Muscle of leg (tissue), 16 donors: Measurements from ENCODE around the gene CACNA1D. TPM values are rescaled to one million over a fixed set of nuclear protein-coding genes. Genes with fewer than 3 reads are reported as not detected.
"Not testable (repeated sequence)": the region's sequence is repeated elsewhere in the genome, so short reads cannot be mapped to it uniquely, and the experiment has no call there.

Experiments used
- DNase-seq: peaks from one replicate; pipeline ENCODE4 v3.0.0; 2013
- H3K27ac ChIP-seq: one replicate; pipeline ENCODE4 v1.5.1; 2013; ENCODE audit warnings: mild to moderate bottlenecking, low read length, control low read depth
- H3K27me3 ChIP-seq: one replicate; pipeline ENCODE4 v1.6.1; 2013; ENCODE audit warnings: low read length; ENCODE audit not compliant: control insufficient read depth, insufficient read depth
- H3K36me3 ChIP-seq: one replicate; pipeline ENCODE4 v1.6.1; 2013; ENCODE audit warnings: low read length; ENCODE audit not compliant: control insufficient read depth, insufficient read depth
- H3K4me1 ChIP-seq: one replicate; pipeline ENCODE4 v1.6.1; 2013; ENCODE audit warnings: low read length; ENCODE audit not compliant: control insufficient read depth, insufficient read depth
- H3K4me3 ChIP-seq: one replicate; pipeline ENCODE4 v1.5.1; 2013; ENCODE audit warnings: low read length, control low read depth
- H3K9me3 ChIP-seq: replicated peaks from 2 replicates; pipeline ENCODE4 v1.6.1; 2013; ENCODE audit warnings: low read depth, low read length; ENCODE audit not compliant: control insufficient read depth
- WGBS: methylation state at CpG from one replicate; pipeline ENCODE4 v1.1.5; 2013; ENCODE audit warnings: missing lambda C conversion rate; ENCODE audit not compliant: insufficient coverage; 5-methylcytosine and 5-hydroxymethylcytosine counted together
- long read RNA-seq, 11 donors: transcript quantifications; one replicate each; lab custom pipeline, GENCODE V29; 2026
- polyA plus RNA-seq, 8 donors: library from polyadenylated mRNA; unstranded; fragments of 120-200 nt; gene quantifications; one replicate each; pipeline versions ENCODE4 v1.2.1 to v1.2.3, GENCODE V29; 2013; ENCODE audit warnings: inconsistent platforms in 1 of 8, low replicate concordance in 1 of 8; ENCODE audit not compliant: insufficient read length in 8 of 8, insufficient read depth in 1 of 8
- total RNA-seq: library from RNA; stranded (reverse); fragments of 120-200 nt; gene quantifications from one replicate; pipeline ENCODE4 v1.2.4, GENCODE V29; 2013

CACNA1D gene
- total RNA-seq = 2.0 TPM
- polyA plus RNA-seq = 1 to 10 TPM in 6 of 8 donors, under 1 TPM in 2; 0.86 to 6.3 (median 2.2) TPM
- long read RNA-seq, donor 1 = 0 reads
- long read RNA-seq, donor 2 = 0 reads
- long read RNA-seq, donor 3, partial matches to known transcripts = 60 of 60 reads
- long read RNA-seq, donor 3, other reads (novel, unspliced or antisense) = 0 of 60 reads
- long read RNA-seq, donor 4 = 0 reads
- long read RNA-seq, donor 5, partial matches to known transcripts = 58 of 59 reads
- long read RNA-seq, donor 5, other reads (novel, unspliced or antisense) = 0 of 59 reads
- long read RNA-seq, donor 6 = 0 reads
- long read RNA-seq, donor 7 = 0 reads
- long read RNA-seq, donor 8 = 0 reads
- long read RNA-seq, donor 9 = 0 reads
- long read RNA-seq, donor 10 = 0 reads
- long read RNA-seq, donor 11 = 0 reads

DNA sequence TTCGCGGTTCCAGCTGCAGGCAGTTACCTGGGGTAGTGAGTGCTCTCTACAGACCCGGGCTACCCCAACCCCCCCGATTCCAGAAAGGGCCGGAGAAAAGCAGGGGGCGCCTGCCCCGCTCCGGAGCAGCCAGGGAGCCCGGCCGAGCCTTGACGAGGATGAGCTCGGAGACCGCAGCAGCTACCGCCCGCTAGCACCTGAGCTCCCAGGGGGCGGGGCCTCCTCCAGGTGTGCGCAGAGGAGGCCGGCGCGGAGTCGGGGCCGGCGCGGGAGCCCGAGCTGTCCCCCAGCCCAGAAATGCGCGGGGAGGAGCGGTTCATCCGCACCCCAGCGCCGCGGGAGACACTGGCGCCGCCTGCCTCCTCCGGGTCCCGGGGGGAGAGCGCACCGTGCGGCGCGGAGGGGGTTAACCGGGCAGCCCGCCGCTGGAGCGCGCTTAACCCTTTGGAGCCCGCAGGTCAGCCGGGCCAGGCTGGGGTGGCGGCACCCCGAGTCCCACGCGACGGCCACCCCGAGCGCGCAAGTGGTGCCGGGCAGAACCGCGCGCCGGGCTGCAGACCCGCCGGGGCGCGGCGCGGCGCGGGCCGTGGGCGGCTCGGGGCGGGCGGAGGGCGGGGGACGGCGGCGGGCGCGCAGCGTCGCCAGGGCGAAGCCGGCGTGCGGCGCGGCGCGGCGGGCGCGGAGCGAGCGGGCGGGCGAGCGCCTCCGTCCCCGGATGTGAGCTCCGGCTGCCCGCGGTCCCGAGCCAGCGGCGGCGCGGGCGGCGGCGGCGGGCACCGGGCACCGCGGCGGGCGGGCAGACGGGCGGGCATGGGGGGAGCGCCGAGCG, at the start of gene CACNA1D:
Gene CACNA1D (plus strand): TSS at position 649 of the 829 bp plus-strand sequence. CDS start 556 bp downstream, outside the sequence.
- Histone ChIP-seq H3K27ac (no peak within 1 kb of the TSS), H3K4me3 (peak within 1 kb of the TSS; percentile 39), H3K9me3 (no peaks in the 10 kb centered on the region), H3K4me1 (peaks cover 27% of the 10 kb centered on the region), H3K27me3 (peaks cover 54% of the 10 kb centered on the region), H3K36me3 (no peaks in the 10 kb centered on the region)
- under 1% methylated on average over 110 of the region's 122 CpGs for WGBS
- no peak for DNase-seq

DNA sequence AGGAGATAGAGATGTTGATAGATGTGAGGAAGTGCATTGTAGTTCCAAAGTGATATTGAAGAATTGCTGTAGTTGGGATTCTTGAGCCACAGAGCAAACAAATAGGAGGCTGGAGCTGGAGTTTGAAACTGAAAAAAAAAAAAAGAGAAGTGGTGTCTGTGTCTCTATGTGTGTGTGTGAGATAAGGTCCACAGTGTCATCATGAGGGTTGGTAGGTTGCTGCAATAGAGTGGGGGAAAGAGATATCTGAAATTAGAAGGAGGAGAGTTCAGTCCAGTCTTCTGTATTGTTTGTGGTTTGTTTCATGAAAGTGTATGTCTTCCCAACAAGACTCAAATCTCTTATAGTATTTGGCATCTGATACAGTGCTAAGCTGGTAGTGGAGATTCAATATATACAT, 37.3 kb upstream of the CACNA1D start:
- Histone ChIP-seq H3K4me1 (no peaks in the 10 kb centered on the region), H3K27me3 (no peaks in the 10 kb centered on the region), H3K36me3 (no peaks in the 10 kb centered on the region), H3K4me3 (no peak overlapping the region), H3K27ac (no peak overlapping the region), H3K9me3 (no peaks in the 10 kb centered on the region)
- no peak for DNase-seq

DNA sequence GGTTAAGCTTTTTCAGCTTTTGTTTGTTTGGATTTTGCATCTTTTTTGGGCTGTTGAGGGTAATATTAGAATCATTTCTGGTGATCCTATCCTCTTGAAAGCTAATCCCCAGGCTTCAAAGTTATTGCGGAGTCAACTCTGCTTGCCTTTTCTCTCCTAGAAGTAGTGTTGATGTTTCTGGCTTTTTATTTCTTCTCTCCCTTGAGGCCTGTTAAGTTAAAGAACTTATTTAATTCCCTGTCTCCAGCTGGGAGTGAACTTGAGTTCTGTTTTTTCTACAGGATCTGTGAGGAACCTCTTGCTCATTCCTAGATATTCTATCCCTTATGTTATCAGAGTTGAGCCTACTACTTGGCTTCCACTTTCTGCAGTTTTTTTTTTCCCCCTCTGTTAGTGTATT, 34.1 kb upstream of the CACNA1D start:
- Histone ChIP-seq H3K4me1 (no peaks in the 10 kb centered on the region), H3K27me3 (no peaks in the 10 kb centered on the region), H3K27ac (no peak overlapping the region), H3K36me3 (no peaks in the 10 kb centered on the region), H3K9me3 (no peaks in the 10 kb centered on the region), H3K4me3 (no peak overlapping the region)
- whole genome bisulfite sequencing = no CpG with 5 or more reads among the region's 1 CpG
- no peak for DNase-seq

DNA sequence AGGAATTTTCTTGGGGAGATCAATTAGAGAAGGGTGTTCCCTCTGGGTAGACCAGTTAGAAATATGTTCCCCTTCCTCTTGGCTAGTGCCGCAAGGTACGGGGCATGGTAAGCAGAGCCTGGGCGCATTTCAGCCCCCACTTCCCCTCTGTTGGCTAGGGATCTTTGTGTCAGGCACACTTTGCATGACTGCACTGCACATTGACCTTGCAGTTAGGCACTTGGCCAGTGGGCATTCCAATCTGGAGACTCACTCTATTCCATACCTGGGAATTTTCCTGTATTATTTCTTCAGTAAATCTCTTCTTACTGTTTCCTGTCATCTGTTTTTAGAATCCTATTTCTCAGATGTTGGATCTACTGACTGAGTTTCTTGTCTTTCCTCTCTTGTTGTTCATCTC, 30.0 kb upstream of the CACNA1D start:
- Histone ChIP-seq H3K27me3 (no peaks in the 10 kb centered on the region), H3K4me3 (no peak overlapping the region), H3K4me1 (no peaks in the 10 kb centered on the region), H3K27ac (no peak overlapping the region), H3K9me3 (no peaks in the 10 kb centered on the region), H3K36me3 (no peaks in the 10 kb centered on the region)
- WGBS = 91% methylated on average over 3 of the region's 3 CpGs
- DNase-seq = no peak

GRCh38 chr3:53469758-53470157, 24.7 kb upstream of the CACNA1D start:
- H3K27me3 ChIP-seq, H3K27ac ChIP-seq, DNase-seq, H3K4me3 ChIP-seq, H3K36me3 ChIP-seq, H3K9me3 ChIP-seq, H3K4me1 ChIP-seq: not testable (repeated sequence)
- no CpG with 5 or more reads among the region's 7 CpGs for WGBS

DNA sequence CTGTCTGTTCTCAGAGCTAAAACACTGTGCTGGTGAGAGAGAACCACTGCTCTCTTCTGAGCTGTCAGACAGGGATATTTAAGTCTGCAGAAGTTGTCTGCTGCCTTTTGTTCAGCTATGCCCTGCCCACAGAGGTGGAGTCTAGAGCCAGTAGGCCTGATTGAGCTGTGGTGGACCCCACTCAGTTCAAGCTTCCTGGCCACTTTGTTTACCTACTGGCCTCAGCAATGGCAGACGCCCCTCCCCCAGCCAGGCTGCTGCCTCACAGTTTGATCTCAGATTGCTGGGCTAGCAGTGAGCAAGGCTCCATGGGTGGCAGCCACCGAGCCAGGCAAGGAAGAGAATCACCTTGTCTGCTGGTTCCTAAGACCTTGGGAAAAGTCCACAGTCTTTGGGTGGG, 21.0 kb upstream of the CACNA1D start:
- no peak overlapping the region for H3K4me3 ChIP-seq
- 69% methylated on average over 2 of the region's 2 CpGs for WGBS

GRCh38 chr3:53476372-53476771, 18.0 kb upstream of the CACNA1D start:
- H3K36me3 ChIP-seq, DNase-seq, H3K4me1 ChIP-seq, H3K27me3 ChIP-seq, H3K27ac ChIP-seq, H3K9me3 ChIP-seq, H3K4me3 ChIP-seq: not testable (repeated sequence)
- no CpG with 5 or more reads among the region's 3 CpGs for WGBS

More for the DNA sequence above, 21.0 kb upstream of the CACNA1D start:
- H3K36me3 ChIP-seq = no peaks in the 10 kb centered on the region
- no peaks in the 10 kb centered on the region for H3K9me3 ChIP-seq
- H3K4me1 ChIP-seq = no peaks in the 10 kb centered on the region
- H3K27me3 ChIP-seq = no peaks in the 10 kb centered on the region
- DNase-seq = no peak
- no peak overlapping the region for H3K27ac ChIP-seq

- H3K4me1 ChIP-seq, H3K36me3 ChIP-seq, H3K4me3 ChIP-seq, H3K27ac ChIP-seq, H3K9me3 ChIP-seq, H3K27me3 ChIP-seq, DNase-seq: not testable (repeated sequence)
- no CpG with 5 or more reads among the region's 1 CpG for WGBS
Observed at GRCh38 chr3:53477689-53478088, 16.7 kb upstream of the CACNA1D start.

GRCh38 chr3:53478166-53478830, 16.1 kb upstream of the CACNA1D start:
- H3K4me3 ChIP-seq = no peak overlapping the region
- no peaks in the 10 kb centered on the region for H3K36me3 ChIP-seq
- no peaks in the 10 kb centered on the region for H3K9me3 ChIP-seq
- WGBS = no CpG with 5 or more reads among the region's 1 CpG
- no peaks in the 10 kb centered on the region for H3K27me3 ChIP-seq
- H3K27ac ChIP-seq = no peak overlapping the region
- no peak for DNase-seq
- H3K4me1 ChIP-seq = no peaks in the 10 kb centered on the region
